Liver (tissue), 9 donors: ENCODE measurements around the gene HEXIM1. TPM values are rescaled to one million over a fixed set of nuclear protein-coding genes. Genes with fewer than 3 reads are reported as not detected.

Experiments used
- DNase-seq: peaks from one replicate; pipeline ENCODE4 v3.0.0-alpha.2; 2017; ENCODE audit warnings: low spot score
- H3K27ac ChIP-seq, 2 donors: one replicate each; pipeline ENCODE4 v1.7.0; 2013; ENCODE audit warnings: inconsistent platforms in 2 of 2, low read length in 2 of 2, control low read depth in 1 of 2, low read depth in 1 of 2, mild to moderate bottlenecking in 1 of 2
- H3K27me3 ChIP-seq, 4 donors: one replicate each; pipeline versions ENCODE4 v1.6.1 to v1.7.0; 2013; ENCODE audit warnings: low read length in 3 of 4, inconsistent platforms in 1 of 4, mild to moderate bottlenecking in 1 of 4, moderate library complexity in 1 of 4; ENCODE audit not compliant: control insufficient read depth in 4 of 4, insufficient read depth in 4 of 4
- H3K36me3 ChIP-seq, 4 donors: one replicate each; pipeline versions ENCODE4 v1.6.1 to v1.7.0; 2013; ENCODE audit warnings: low read length in 3 of 4, mild to moderate bottlenecking in 3 of 4, low read depth in 1 of 4, moderate library complexity in 1 of 4; ENCODE audit not compliant: control insufficient read depth in 4 of 4, insufficient read depth in 3 of 4
- H3K4me1 ChIP-seq, 4 donors: one replicate each; pipeline versions ENCODE4 v1.6.1 to v1.7.0; 2013; ENCODE audit warnings: low read length in 3 of 4, mild to moderate bottlenecking in 3 of 4, moderate library complexity in 1 of 4; ENCODE audit not compliant: control insufficient read depth in 4 of 4, insufficient read depth in 4 of 4
- H3K4me3 ChIP-seq, 3 donors: one replicate each; pipeline versions ENCODE4 v1.6.1 to v1.7.0; 2013; ENCODE audit warnings: low read length in 3 of 3, control low read depth in 1 of 3, low read depth in 1 of 3, mild to moderate bottlenecking in 1 of 3
- H3K9ac ChIP-seq, 2 donors: one replicate each; pipeline ENCODE4 v1.7.0; 2013; ENCODE audit warnings: low read length in 2 of 2, mild to moderate bottlenecking in 2 of 2, moderate library complexity in 2 of 2, control low read depth in 1 of 2, low read depth in 1 of 2
- H3K9me3 ChIP-seq, 4 donors: one replicate each; pipeline versions ENCODE4 v1.6.1 to v1.7.0; 2013; ENCODE audit warnings: low read length in 3 of 4; ENCODE audit not compliant: control insufficient read depth in 4 of 4
- EGR1 ChIP-seq, 2 donors: IDR thresholded peaks; 2 replicates each; pipeline ENCODE4 v1.6.1; 2016 to 2018; ENCODE audit warnings: antibody characterized with exemption in 2 of 2, low read depth in 2 of 2
- FOXA1 ChIP-seq: IDR thresholded peaks from 2 replicates; pipeline ENCODE4 v1.6.1; 2016; ENCODE audit warnings: antibody characterized with exemption
- FOXA2 ChIP-seq: IDR thresholded peaks from 2 replicates; pipeline ENCODE4 v1.6.1; 2016; ENCODE audit warnings: antibody characterized with exemption
- GABPA ChIP-seq, 2 donors: IDR thresholded peaks in 1 of 2; conservative IDR thresholded peaks in 1 of 2; 2 replicates each; pipeline ENCODE4 v1.6.1; 2016; ENCODE audit warnings: antibody characterized with exemption in 2 of 2, mild to moderate bottlenecking in 1 of 2, moderate library complexity in 1 of 2
- HNF4A ChIP-seq, 2 donors: conservative IDR thresholded peaks; 2 replicates each; pipeline ENCODE4 v1.6.1; 2016; ENCODE audit warnings: antibody characterized with exemption in 2 of 2, mild to moderate bottlenecking in 2 of 2
- HNF4G ChIP-seq: IDR thresholded peaks from 2 replicates; pipeline ENCODE4 v1.6.1; 2016; ENCODE audit warnings: antibody characterized with exemption
- JUND ChIP-seq, 2 donors: IDR thresholded peaks; 2 replicates each; pipeline ENCODE4 v1.6.1; 2016; ENCODE audit warnings: antibody characterized with exemption in 2 of 2
- MAX ChIP-seq: IDR thresholded peaks from 2 replicates; pipeline ENCODE4 v1.6.1; 2016; ENCODE audit warnings: antibody characterized with exemption
- NR2F2 ChIP-seq: IDR thresholded peaks from 2 replicates; pipeline ENCODE4 v1.6.1; 2016; ENCODE audit warnings: antibody characterized with exemption
- RAD21 ChIP-seq, 2 donors: IDR thresholded peaks; 2 replicates each; pipeline ENCODE4 v1.6.1; 2016; ENCODE audit warnings: antibody characterized with exemption in 2 of 2, mild to moderate bottlenecking in 2 of 2
- REST ChIP-seq: IDR thresholded peaks from 2 replicates; pipeline ENCODE4 v1.6.1; 2016; ENCODE audit warnings: antibody characterized with exemption, mild to moderate bottlenecking
- RXRA ChIP-seq, 2 donors: IDR thresholded peaks; 2 replicates each; pipeline ENCODE4 v1.6.1; 2017 to 2018; ENCODE audit warnings: antibody characterized with exemption in 2 of 2, mild to moderate bottlenecking in 1 of 2
- SP1 ChIP-seq: IDR thresholded peaks from 2 replicates; pipeline ENCODE4 v1.6.1; 2018; ENCODE audit warnings: antibody characterized with exemption, mild to moderate bottlenecking
- TAF1 ChIP-seq: conservative IDR thresholded peaks from 2 replicates; pipeline ENCODE4 v1.6.1; 2016; ENCODE audit warnings: antibody characterized with exemption, mild to moderate bottlenecking
- YY1 ChIP-seq: IDR thresholded peaks from 2 replicates; pipeline ENCODE4 v1.6.1; 2016; ENCODE audit warnings: antibody characterized with exemption, mild to moderate bottlenecking
- ZBTB33 ChIP-seq: IDR thresholded peaks from 2 replicates; pipeline ENCODE4 v1.6.1; 2016; ENCODE audit warnings: antibody characterized with exemption
- WGBS: extraction: QIAGEN DNeasy Blood & Tissue Kit; methylation state at CpG from one replicate; pipeline ENCODE4 v1.1.7; 2013; 5-methylcytosine and 5-hydroxymethylcytosine counted together
- polyA plus RNA-seq, 2 donors: library from polyadenylated mRNA; stranded (reverse) in 1 of 2; unstranded in 1 of 2; fragments of 200-250 nt in 1 of 2; fragments of >200 nt in 1 of 2; fragmentation: Nextera tagmentation in 1 of 2; extraction: Ambion mirVana in 1 of 2; gene quantifications; one replicate each; pipeline versions ENCODE4 v1.2.1 to v1.2.3, GENCODE V29; 2013 to 2015
- total RNA-seq, 2 donors: library from RNA; depleted of rRNA; stranded (reverse); fragments of >200 nt; gene quantifications; one replicate each; pipeline ENCODE4 v1.2.3, GENCODE V29; 2014
- TF ChIP-seq, protein P1 (sequence below): IDR thresholded peaks from 2 replicates; pipeline ENCODE4 v1.6.1; 2016; ENCODE audit warnings: antibody characterized with exemption
- TF ChIP-seq, protein P2 (sequence below): fragments of 150-350 bp; IDR thresholded peaks from 2 replicates; pipeline ENCODE4 v1.5.1; 2017; ENCODE audit warnings: improper control_type of control experiment, low read depth, low read length; ENCODE audit not compliant: missing input control
- donor health status: healthy.
- donor health status: healthy.
- donor health status: healthy.
- donor health status: healthy.
- donor health status: healthy.

The HEXIM1 gene
- total and polyA plus RNA-seq, 4 donors, result 7.4 to 14.3 (median 12.3) TPM

- Histone ChIP-seq H3K27ac (no peak overlapping the region), H3K9ac (no peak overlapping the region), H3K4me3 (no peak overlapping the region), H3K4me1 (peaks cover 0 to 3% (median 0%) of the 10 kb centered on the region in 4 donors), H3K36me3 (peaks cover 9 to 44% (median 28%) of the 10 kb centered on the region in 4 donors), H3K27me3 (no peaks in the 10 kb centered on the region), H3K9me3 (no peaks in the 10 kb centered on the region)
- TF ChIP-seq HNF4G, result no peak
- TF ChIP-seq GABPA (IDR thresholded peaks at IDR 0.05 in 1 of 2, conservative IDR thresholded peaks at IDR 0.05 in 1 of 2), result no peak
- no peak for TF ChIP-seq MAX
- TF ChIP-seq SP1, result no peak
- no peak for TF ChIP-seq JUND (IDR thresholded peaks at IDR 0.05)
- TF ChIP-seq HNF4A (conservative IDR thresholded peaks at IDR 0.05), result no peak
- TF ChIP-seq NR2F2, result no peak
- TF ChIP-seq TAF1, result no peak
- TF ChIP-seq, protein P1, sequence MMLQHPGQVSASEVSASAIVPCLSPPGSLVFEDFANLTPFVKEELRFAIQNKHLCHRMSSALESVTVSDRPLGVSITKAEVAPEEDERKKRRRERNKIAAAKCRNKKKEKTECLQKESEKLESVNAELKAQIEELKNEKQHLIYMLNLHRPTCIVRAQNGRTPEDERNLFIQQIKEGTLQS, result no peak
- TF ChIP-seq FOXA2, result no peak
- no peak for TF ChIP-seq RAD21 (IDR thresholded peaks at IDR 0.05)
- TF ChIP-seq ZBTB33, result no peak
- no peak for TF ChIP-seq RXRA (IDR thresholded peaks at IDR 0.05)
- no peak for TF ChIP-seq YY1
- TF ChIP-seq EGR1 (IDR thresholded peaks at IDR 0.05; ENCODE audit: low read depth in 2 of 2), result no peak
- TF ChIP-seq, protein P2, sequence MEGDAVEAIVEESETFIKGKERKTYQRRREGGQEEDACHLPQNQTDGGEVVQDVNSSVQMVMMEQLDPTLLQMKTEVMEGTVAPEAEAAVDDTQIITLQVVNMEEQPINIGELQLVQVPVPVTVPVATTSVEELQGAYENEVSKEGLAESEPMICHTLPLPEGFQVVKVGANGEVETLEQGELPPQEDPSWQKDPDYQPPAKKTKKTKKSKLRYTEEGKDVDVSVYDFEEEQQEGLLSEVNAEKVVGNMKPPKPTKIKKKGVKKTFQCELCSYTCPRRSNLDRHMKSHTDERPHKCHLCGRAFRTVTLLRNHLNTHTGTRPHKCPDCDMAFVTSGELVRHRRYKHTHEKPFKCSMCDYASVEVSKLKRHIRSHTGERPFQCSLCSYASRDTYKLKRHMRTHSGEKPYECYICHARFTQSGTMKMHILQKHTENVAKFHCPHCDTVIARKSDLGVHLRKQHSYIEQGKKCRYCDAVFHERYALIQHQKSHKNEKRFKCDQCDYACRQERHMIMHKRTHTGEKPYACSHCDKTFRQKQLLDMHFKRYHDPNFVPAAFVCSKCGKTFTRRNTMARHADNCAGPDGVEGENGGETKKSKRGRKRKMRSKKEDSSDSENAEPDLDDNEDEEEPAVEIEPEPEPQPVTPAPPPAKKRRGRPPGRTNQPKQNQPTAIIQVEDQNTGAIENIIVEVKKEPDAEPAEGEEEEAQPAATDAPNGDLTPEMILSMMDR, result no peak
- TF ChIP-seq FOXA1, result no peak
- no peak for TF ChIP-seq REST
- no peak for DNase-seq
- WGBS, result 75% methylated on average over 12 of the region's 12 CpGs
Measured at GRCh38 chr17:45108595-45109521, 39.4 kb upstream of the HEXIM1 start.
